Loucy (cell line): ENCODE measurements around the gene TTC31.

Experiments used
- CTCF ChIP-seq: fragments of 200-600 bp; sonication (generic); conservative IDR thresholded peaks from 2 replicates; pipeline ENCODE4 v1.5.1; 2014; ENCODE audit warnings: mild to moderate bottlenecking, antibody characterized with exemption, low read length
- EZH2phosphoT487 ChIP-seq: fragments of 200-600 bp; IDR thresholded peaks from 2 replicates; pipeline ENCODE4 v1.6.1; 2018; ENCODE audit warnings: antibody characterized with exemption, mild to moderate bottlenecking, moderate library complexity, borderline replicate concordance

- no peak for TF ChIP-seq CTCF
- no peak for TF ChIP-seq EZH2phosphoT487
These were observed 20.7 kb upstream of the TTC31 start for GRCh38 chr2:74462054-74462785.
